D341Med (cell line): ENCODE measurements around the gene DHX35.
"Not testable (repeated sequence)": the region's sequence is repeated elsewhere in the genome, so short reads cannot be mapped to it uniquely, and the experiment has no call there.

Experiments used
- DNase-seq: peaks from one replicate; pipeline ENCODE4 v3.0.0; 2012; ENCODE audit warnings: low spot score

Gene DHX35

GRCh38 chr20:38940644-38941043, 21.5 kb upstream of the DHX35 start:
- DNase-seq = no peak

- DNase-seq = no peak
Observed at GRCh38 chr20:38941726-38942389, 20.3 kb upstream of the DHX35 start.

- no peak for DNase-seq
Observed at GRCh38 chr20:38945012-38945411, 17.1 kb upstream of the DHX35 start.

GRCh38 chr20:38946836-38947235, 15.3 kb upstream of the DHX35 start:
- no peak for DNase-seq

GRCh38 chr20:38947931-38948362, 14.2 kb upstream of the DHX35 start:
- DNase-seq = no peak

GRCh38 chr20:38950254-38950653, 11.9 kb upstream of the DHX35 start:
- DNase-seq = no peak

GRCh38 chr20:38951611-38952010, 10.5 kb upstream of the DHX35 start:
- no peak for DNase-seq

- DNase-seq = no peak
Observed at GRCh38 chr20:38952153-38952552, 10.0 kb upstream of the DHX35 start.

GRCh38 chr20:38953630-38954340, 8.4 kb upstream of the DHX35 start:
- DNase-seq = no peak

GRCh38 chr20:38957235-38957876, 4.8 kb upstream of the DHX35 start:
- no peak for DNase-seq

GRCh38 chr20:38957915-38958485, 4.1 kb upstream of the DHX35 start:
- no peak for DNase-seq

- DNase-seq = not testable (repeated sequence)
Observed at GRCh38 chr20:38960187-38960687, 1.9 kb upstream of the DHX35 start.

GRCh38 chr20:38961530-38962043, 557 bp upstream of the DHX35 start:
- DNase-seq = no peak

GRCh38 chr20:38962928-38963401, 821 bp downstream of the DHX35 start:
- no peak for DNase-seq

GRCh38 chr20:38963745-38964144, 1.6 kb downstream of the DHX35 start:
- DNase-seq = no peak

GRCh38 chr20:38965264-38965663, 3.1 kb downstream of the DHX35 start:
- no peak for DNase-seq

GRCh38 chr20:38968090-38968489, 5.9 kb downstream of the DHX35 start:
- DNase-seq = no peak

GRCh38 chr20:38969708-38970107, 7.6 kb downstream of the DHX35 start:
- no peak for DNase-seq

- DNase-seq = no peak
Observed at GRCh38 chr20:38970302-38970701, 8.2 kb downstream of the DHX35 start.

GRCh38 chr20:38973107-38973506, 11.0 kb downstream of the DHX35 start:
- DNase-seq = no peak

GRCh38 chr20:38973645-38974044, 11.5 kb downstream of the DHX35 start:
- no peak for DNase-seq

GRCh38 chr20:38975539-38976120, 13.5 kb downstream of the DHX35 start:
- DNase-seq = no peak
